ENCODE results near the gene EPS8L2. TPM values are rescaled to one million over a fixed set of nuclear protein-coding genes. Genes with fewer than 3 reads are reported as not detected.
A peak's percentile ranks its signal among the peaks of the same experiment; 100 is the strongest.

The EPS8L2 gene
- total and polyA plus RNA-seq, 9 of the 15 experiments (the other 6 are each of a cell fraction or from before 2014, with no cell fraction given) = 0.75 to 17.0 (median 3.7) TPM

DNA sequence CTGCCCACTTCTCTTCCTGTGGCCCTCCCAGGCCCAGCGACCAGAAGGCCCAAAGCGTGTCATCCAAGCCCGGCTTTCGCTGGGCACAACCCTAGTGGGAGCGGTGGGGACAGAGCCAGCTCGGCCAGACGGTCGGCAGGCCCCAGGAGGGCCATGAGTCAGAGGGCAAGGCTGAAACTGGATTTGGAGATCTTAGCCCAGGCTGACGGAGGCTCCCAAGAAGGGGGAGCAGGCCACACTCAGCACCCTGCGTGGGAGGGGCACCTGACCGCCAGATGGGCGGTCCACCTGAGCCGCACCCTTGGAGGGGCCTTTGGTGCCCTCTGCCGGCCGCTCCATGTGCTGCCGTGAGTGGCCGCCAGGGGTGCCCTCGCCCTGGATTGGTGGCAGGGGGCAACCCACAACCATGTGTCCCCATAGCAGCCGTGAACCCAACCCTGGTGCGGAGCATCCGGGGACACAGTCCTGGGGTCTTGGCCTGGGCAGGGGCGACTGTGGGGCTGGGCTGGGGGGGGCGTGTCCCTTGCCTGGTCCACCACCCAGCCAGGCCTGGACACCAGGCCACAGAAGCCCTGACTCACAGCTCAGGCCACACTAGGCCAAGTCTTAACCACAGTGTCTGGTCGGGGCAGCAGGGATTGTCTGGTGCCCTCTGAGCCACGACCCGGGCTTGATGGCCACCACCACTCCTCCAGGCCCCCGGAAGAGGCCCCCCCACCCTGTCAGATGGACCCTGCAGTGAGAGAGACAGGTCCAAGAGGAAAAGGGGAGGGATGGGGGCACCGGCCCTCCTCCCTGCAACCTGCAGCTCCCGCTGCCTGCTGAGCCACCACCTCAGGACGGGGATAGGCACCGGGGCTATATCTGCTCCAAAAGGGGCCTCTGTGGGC, 22.1 kb downstream of the EPS8L2 start (continued):
- TF ChIP-seq ZNF436 (CRISPR knock-in tag; IDR thresholded peaks at IDR 0.05) (no peak), HDAC1 (IDR thresholded peaks at IDR 0.05) (peak in 1 of 2 experiments; percentile 58; a peak in 2 of 4 replicates), CBX3 (IDR thresholded peaks at IDR 0.05; ENCODE audit: borderline replicate concordance in 1 of 2, low read length in 2 of 2) (0 out of 3 replicates have a peak, but pooled peaks of 1 of the 2 experiments have one; percentile 55), FIP1L1 (IDR thresholded peaks at IDR 0.05; ENCODE audit: low read depth, low read length, poor library complexity, severe bottlenecking) (peak; percentile 90), RAD51 (IDR thresholded peaks at IDR 0.05; ENCODE audit: borderline replicate concordance, low read depth) (peak; percentile 72; the same call in 1 of the 2 replicates), ETS2 (tag; IDR thresholded peaks at IDR 0.05; ENCODE audit: borderline replicate concordance, poor library complexity, severe bottlenecking) (no peak)
- TF ChIP-seq, protein P1, sequence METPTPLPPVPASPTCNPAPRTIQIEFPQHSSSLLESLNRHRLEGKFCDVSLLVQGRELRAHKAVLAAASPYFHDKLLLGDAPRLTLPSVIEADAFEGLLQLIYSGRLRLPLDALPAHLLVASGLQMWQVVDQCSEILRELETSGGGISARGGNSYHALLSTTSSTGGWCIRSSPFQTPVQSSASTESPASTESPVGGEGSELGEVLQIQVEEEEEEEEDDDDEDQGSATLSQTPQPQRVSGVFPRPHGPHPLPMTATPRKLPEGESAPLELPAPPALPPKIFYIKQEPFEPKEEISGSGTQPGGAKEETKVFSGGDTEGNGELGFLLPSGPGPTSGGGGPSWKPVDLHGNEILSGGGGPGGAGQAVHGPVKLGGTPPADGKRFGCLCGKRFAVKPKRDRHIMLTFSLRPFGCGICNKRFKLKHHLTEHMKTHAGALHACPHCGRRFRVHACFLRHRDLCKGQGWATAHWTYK (CRISPR knock-in tag; IDR thresholded peaks at IDR 0.05) = peak; percentile 96
- TF ChIP-seq, protein P2, sequence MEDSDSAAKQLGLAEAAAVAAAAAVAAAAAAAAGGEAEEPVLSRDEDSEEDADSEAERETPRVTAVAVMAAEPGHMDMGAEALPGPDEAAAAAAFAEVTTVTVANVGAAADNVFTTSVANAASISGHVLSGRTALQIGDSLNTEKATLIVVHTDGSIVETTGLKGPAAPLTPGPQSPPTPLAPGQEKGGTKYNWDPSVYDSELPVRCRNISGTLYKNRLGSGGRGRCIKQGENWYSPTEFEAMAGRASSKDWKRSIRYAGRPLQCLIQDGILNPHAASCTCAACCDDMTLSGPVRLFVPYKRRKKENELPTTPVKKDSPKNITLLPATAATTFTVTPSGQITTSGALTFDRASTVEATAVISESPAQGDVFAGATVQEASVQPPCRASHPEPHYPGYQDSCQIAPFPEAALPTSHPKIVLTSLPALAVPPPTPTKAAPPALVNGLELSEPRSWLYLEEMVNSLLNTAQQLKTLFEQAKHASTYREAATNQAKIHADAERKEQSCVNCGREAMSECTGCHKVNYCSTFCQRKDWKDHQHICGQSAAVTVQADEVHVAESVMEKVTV (CRISPR knock-in tag; IDR thresholded peaks at IDR 0.05) = peak; percentile 92
